ENCODE measurements around the gene NLRP7. TPM values are rescaled to one million over a fixed set of nuclear protein-coding genes. Genes with fewer than 3 reads are reported as not detected.
"Not testable (repeated sequence)": the region's sequence is repeated elsewhere in the genome, so short reads cannot be mapped to it uniquely, and the experiment has no call there.

NLRP7 gene
- total and polyA plus RNA-seq, 5 donors from 2014 or later, result not detected

DNA sequence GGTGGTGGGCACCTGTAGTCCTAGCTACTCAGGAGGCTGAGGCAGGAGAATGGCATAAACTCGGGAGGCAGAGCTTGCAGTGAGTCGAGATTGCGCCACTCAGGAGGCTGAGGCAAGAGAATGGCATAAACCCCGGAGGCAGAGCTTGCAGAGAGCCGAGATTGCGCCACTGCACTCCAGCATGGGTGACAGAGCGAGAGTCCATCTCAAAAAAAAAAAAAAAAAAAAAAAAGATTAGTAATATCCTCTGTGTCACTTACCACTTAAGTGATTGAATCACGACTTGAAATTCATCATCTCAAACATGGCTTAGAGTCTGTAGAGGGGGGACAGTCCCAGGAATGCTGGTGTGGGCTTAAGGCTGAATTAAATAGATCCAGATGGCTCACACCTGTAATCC is 46.2 kb downstream of the NLRP7 start:
- not testable (repeated sequence) for H3K4me1 ChIP-seq (ENCODE audit: control insufficient read depth, insufficient read depth, low read length, poor library complexity, severe bottlenecking); H3K36me3 ChIP-seq (ENCODE audit: control insufficient read depth, insufficient read depth, low read length); H3K27ac Mint-ChIP-seq; DNase-seq; H3K9me3 ChIP-seq (ENCODE audit: control insufficient read depth in 2 of 2, low read length in 2 of 2); H3K27ac ChIP-seq (ENCODE audit: insufficient read depth, low read length, poor library complexity, severe bottlenecking); H3K36me3 Mint-ChIP-seq; H3K9me3 Mint-ChIP-seq; H3K27me3 Mint-ChIP-seq; H3K4me1 Mint-ChIP-seq; H3K4me3 Mint-ChIP-seq; H3K27me3 ChIP-seq (ENCODE audit: control insufficient read depth, insufficient read depth, low read length); ATAC-seq (ENCODE audit: low read depth in 2 of 2); H3K4me3 ChIP-seq (ENCODE audit: low read depth, low read length)

DNA sequence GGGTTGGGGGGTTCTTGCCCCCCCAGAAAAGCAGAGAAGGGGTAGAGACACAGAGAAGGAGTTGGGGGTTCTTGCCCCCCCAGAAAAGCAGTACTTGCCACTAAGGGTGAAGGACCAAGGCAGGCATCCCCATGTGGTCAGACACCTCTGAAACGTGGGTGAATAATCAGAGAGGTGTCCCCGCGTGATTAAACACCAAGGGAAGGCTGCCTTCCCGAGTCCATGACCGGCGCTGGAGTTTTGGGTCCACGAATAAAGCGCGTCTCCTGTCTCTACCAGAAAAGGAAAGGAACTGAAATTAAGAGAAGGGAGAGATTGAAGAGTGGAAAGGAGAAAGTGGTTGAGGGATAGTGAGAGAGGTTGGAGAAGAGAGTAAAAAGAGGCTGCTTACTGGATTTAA is 47.7 kb downstream of the NLRP7 start:
- ATAC-seq (ENCODE audit: low read depth in 2 of 2); H3K27me3 ChIP-seq (ENCODE audit: control insufficient read depth, insufficient read depth, low read length); H3K27ac ChIP-seq (ENCODE audit: insufficient read depth, low read length, poor library complexity, severe bottlenecking); H3K36me3 ChIP-seq (ENCODE audit: control insufficient read depth, insufficient read depth, low read length); H3K27me3 Mint-ChIP-seq; H3K4me3 ChIP-seq (ENCODE audit: low read depth, low read length); DNase-seq; H3K4me3 Mint-ChIP-seq; H3K9me3 ChIP-seq (ENCODE audit: control insufficient read depth in 2 of 2, low read length in 2 of 2); H3K36me3 Mint-ChIP-seq; H3K9me3 Mint-ChIP-seq; H3K4me1 ChIP-seq (ENCODE audit: control insufficient read depth, insufficient read depth, low read length, poor library complexity, severe bottlenecking); H3K4me1 Mint-ChIP-seq: not testable (repeated sequence)
- H3K27ac Mint-ChIP-seq, result peak overlapping the region in 1 of 3 donors; percentile 16

DNA sequence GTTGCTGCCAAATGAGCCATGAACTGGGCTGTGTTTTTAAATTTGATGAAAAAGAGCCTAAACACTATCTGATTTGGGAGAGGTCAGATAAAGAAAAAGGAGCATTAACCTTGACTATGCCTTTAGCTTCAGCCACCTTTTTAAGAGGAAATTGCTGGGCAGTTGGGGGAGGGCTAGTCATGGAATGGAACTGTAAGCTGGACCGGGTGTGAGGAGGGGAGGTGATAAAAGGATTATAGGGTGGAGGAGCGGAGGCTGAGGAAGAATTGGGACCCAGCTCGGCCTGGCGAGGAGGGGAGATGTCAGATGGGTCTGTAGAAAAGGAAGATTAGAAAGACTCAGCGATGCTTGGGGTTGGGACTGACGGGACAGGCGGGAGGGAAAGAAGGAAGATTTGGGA is 48.6 kb downstream of the NLRP7 start:
- not testable (repeated sequence) for H3K36me3 ChIP-seq (ENCODE audit: control insufficient read depth, insufficient read depth, low read length); H3K4me3 Mint-ChIP-seq; H3K27me3 ChIP-seq (ENCODE audit: control insufficient read depth, insufficient read depth, low read length); H3K9me3 ChIP-seq (ENCODE audit: control insufficient read depth in 2 of 2, low read length in 2 of 2); H3K4me3 ChIP-seq (ENCODE audit: low read depth, low read length); H3K4me1 Mint-ChIP-seq; H3K4me1 ChIP-seq (ENCODE audit: control insufficient read depth, insufficient read depth, low read length, poor library complexity, severe bottlenecking); DNase-seq; H3K9me3 Mint-ChIP-seq; H3K36me3 Mint-ChIP-seq; H3K27me3 Mint-ChIP-seq; ATAC-seq (ENCODE audit: low read depth in 2 of 2); H3K27ac ChIP-seq (ENCODE audit: insufficient read depth, low read length, poor library complexity, severe bottlenecking)
- peak overlapping the region in 1 of 3 donors; percentile 65 for H3K27ac Mint-ChIP-seq

DNA sequence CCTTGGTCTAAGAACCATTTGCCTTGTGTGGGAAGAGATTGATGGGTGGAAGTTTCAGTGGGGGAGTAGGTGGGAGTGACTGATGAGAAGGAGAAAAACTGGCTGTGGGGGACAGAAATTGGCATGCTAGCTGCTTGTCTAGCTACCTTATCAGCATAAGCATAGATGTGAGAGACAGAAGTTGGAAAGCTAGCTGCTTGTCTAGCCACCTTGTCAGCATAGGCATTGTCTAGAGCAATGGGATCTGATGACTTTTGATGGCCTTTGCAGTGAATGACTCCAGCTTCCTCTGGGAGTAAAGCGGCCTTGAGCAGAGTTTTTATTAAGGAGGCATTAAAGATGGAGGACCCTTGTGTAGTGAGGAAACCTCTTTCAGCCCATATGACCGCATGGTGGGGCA is 51.3 kb downstream of the NLRP7 start:
- Histone ChIP-seq H3K36me3 (ENCODE audit: control insufficient read depth, insufficient read depth, low read length) (no peaks in the 10 kb centered on the region), H3K4me1 (ENCODE audit: control insufficient read depth, insufficient read depth, low read length, poor library complexity, severe bottlenecking) (no peaks in the 10 kb centered on the region), H3K4me3 (ENCODE audit: low read depth, low read length) (no peak overlapping the region), H3K27me3 (ENCODE audit: control insufficient read depth, insufficient read depth, low read length) (no peaks in the 10 kb centered on the region), H3K27ac (ENCODE audit: insufficient read depth, low read length, poor library complexity, severe bottlenecking) (no peak overlapping the region), H3K9me3 (ENCODE audit: control insufficient read depth in 2 of 2, low read length in 2 of 2) (no peaks in the 10 kb centered on the region)
- peaks cover 5% of the 10 kb centered on the region for H3K27me3 Mint-ChIP-seq
- no peaks in the 10 kb centered on the region for H3K4me1 Mint-ChIP-seq
- ATAC-seq (ENCODE audit: low read depth in 2 of 2) (no peak), DNase-seq (no peak)
- no peaks in the 10 kb centered on the region for H3K9me3 Mint-ChIP-seq
- H3K4me3 Mint-ChIP-seq, result no peak overlapping the region
- H3K27ac Mint-ChIP-seq, result no peak overlapping the region
- no peaks in the 10 kb centered on the region for H3K36me3 Mint-ChIP-seq

DNA sequence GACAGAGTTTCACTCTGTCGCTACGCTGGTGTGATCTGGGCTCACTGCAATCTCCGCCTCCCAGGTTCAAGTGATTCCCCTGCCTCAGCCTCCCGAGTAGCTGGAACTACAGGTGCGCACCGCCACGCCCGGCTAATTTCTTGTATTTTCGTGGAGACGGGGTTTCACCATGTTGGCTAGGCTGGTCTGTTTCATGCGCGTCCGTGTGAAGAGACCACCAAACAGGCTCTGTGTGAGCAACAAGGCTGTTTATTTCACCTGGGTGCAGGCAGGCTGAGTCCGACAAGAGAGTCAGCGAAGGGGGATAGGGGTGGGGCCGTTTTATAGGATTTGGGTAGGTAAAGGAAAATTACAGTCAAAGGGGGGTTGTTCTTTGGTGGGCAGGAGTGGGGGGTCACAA is 53.2 kb downstream of the NLRP7 start:
- H3K9me3 ChIP-seq (ENCODE audit: control insufficient read depth in 2 of 2, low read length in 2 of 2); H3K9me3 Mint-ChIP-seq; ATAC-seq (ENCODE audit: low read depth in 2 of 2); H3K36me3 Mint-ChIP-seq; H3K4me1 ChIP-seq (ENCODE audit: control insufficient read depth, insufficient read depth, low read length, poor library complexity, severe bottlenecking); H3K4me3 ChIP-seq (ENCODE audit: low read depth, low read length); H3K4me1 Mint-ChIP-seq; H3K27ac Mint-ChIP-seq; H3K4me3 Mint-ChIP-seq; H3K27me3 ChIP-seq (ENCODE audit: control insufficient read depth, insufficient read depth, low read length); DNase-seq; H3K36me3 ChIP-seq (ENCODE audit: control insufficient read depth, insufficient read depth, low read length); H3K27me3 Mint-ChIP-seq; H3K27ac ChIP-seq (ENCODE audit: insufficient read depth, low read length, poor library complexity, severe bottlenecking): not testable (repeated sequence)

DNA sequence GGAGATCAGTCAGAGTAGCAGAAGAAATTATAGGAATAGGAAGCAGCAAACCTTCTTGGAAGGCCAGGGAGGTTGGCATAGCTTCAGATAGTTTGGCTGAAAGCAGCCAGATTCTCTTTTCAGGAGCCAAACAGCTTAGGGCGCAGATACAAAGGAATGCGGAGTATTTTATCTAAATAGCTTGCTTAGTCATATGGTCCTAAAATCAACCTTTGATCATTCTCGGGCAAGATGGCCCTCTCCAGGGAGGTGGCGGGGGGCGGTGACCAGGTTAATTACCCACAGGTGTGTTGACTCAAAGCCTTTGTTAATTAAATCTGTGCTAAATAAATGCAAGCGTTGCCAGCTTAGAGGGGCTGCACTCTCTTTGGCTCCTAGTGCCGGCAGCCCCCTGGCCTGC is 53.9 kb downstream of the NLRP7 start:
- H3K36me3 Mint-ChIP-seq, result no peaks in the 10 kb centered on the region
- ATAC-seq (ENCODE audit: low read depth in 2 of 2), result no peak
- no peaks in the 10 kb centered on the region for H3K4me1 Mint-ChIP-seq
- no peak overlapping the region for H3K27ac ChIP-seq (ENCODE audit: insufficient read depth, low read length, poor library complexity, severe bottlenecking)
- no peak overlapping the region for H3K4me3 Mint-ChIP-seq
- no peaks in the 10 kb centered on the region for H3K27me3 ChIP-seq (ENCODE audit: control insufficient read depth, insufficient read depth, low read length)
- H3K36me3 ChIP-seq (ENCODE audit: control insufficient read depth, insufficient read depth, low read length), result no peaks in the 10 kb centered on the region
- DNase-seq, result no peak
- H3K4me1 ChIP-seq (ENCODE audit: control insufficient read depth, insufficient read depth, low read length, poor library complexity, severe bottlenecking), result no peaks in the 10 kb centered on the region
- peaks cover 4% of the 10 kb centered on the region for H3K27me3 Mint-ChIP-seq
- no peak overlapping the region for H3K27ac Mint-ChIP-seq
- no peak overlapping the region for H3K4me3 ChIP-seq (ENCODE audit: low read depth, low read length)
- peaks cover 0 to 2% (median 0%) of the 10 kb centered on the region in 7 donors for H3K9me3 Mint-ChIP-seq
- no peaks in the 10 kb centered on the region for H3K9me3 ChIP-seq (ENCODE audit: control insufficient read depth in 2 of 2, low read length in 2 of 2)

DNA sequence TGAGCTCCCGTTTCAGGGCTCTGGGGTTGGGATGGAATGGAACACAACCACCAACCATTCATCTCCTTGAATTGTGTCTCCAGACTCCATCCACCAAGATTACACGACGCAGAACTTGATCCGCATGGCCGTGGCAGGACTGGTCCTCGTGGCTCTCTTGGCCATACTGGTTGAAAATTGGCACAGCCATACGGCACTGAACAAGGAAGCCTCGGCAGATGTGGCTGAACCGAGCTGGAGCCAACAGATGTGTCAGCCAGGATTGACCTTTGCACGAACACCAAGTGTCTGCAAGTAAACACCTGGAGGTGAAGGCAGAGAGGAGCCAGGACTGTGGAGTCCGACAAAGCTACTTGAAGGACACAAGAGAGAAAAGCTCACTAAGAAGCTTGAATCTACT is 57.8 kb downstream of the NLRP7 start:
- no peak overlapping the region for H3K27ac Mint-ChIP-seq
- DNase-seq, result no peak
- H3K4me3 Mint-ChIP-seq, result no peak overlapping the region

DNA sequence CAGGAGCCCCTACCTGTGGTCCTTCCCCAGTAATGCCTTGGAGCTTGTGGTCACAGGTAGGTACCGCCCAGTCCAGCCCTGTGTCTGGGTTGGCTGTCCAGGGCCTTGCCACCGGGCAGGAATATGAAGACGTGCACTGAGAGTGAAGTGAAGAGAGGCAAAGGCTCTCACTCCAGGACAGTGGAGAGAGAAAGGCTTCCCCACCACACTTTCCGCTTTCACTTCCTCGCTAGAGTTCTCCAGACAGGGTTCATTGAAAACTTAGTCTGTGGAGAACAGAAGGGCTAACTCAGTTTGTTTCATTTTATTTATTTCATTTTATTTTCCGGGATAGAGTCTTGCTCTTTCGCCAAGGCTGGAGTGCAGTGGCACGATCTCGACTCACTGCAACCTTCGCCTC is 59.1 kb downstream of the NLRP7 start:
- no peak overlapping the region for H3K27ac Mint-ChIP-seq
- Histone ChIP-seq H3K27me3 (ENCODE audit: control insufficient read depth, insufficient read depth, low read length) (no peaks in the 10 kb centered on the region), H3K36me3 (ENCODE audit: control insufficient read depth, insufficient read depth, low read length) (no peaks in the 10 kb centered on the region), H3K27ac (ENCODE audit: insufficient read depth, low read length, poor library complexity, severe bottlenecking) (no peak overlapping the region), H3K4me1 (ENCODE audit: control insufficient read depth, insufficient read depth, low read length, poor library complexity, severe bottlenecking) (no peaks in the 10 kb centered on the region), H3K4me3 (ENCODE audit: low read depth, low read length) (no peak overlapping the region), H3K9me3 (ENCODE audit: control insufficient read depth in 2 of 2, low read length in 2 of 2) (no peaks in the 10 kb centered on the region)
- ATAC-seq (ENCODE audit: low read depth in 2 of 2), result no peak
- H3K9me3 Mint-ChIP-seq, result peaks cover 0 to 2% (median 0%) of the 10 kb centered on the region in 7 donors
- H3K27me3 Mint-ChIP-seq, result peaks cover 4% of the 10 kb centered on the region
- H3K4me3 Mint-ChIP-seq, result no peak overlapping the region
- DNase-seq, result no peak
- H3K4me1 Mint-ChIP-seq, result no peaks in the 10 kb centered on the region
- no peaks in the 10 kb centered on the region for H3K36me3 Mint-ChIP-seq

More for the DNA sequence above, 57.8 kb downstream of the NLRP7 start:
- Histone ChIP-seq H3K36me3 (ENCODE audit: control insufficient read depth, insufficient read depth, low read length) (no peaks in the 10 kb centered on the region), H3K4me1 (ENCODE audit: control insufficient read depth, insufficient read depth, low read length, poor library complexity, severe bottlenecking) (no peaks in the 10 kb centered on the region), H3K27me3 (ENCODE audit: control insufficient read depth, insufficient read depth, low read length) (no peaks in the 10 kb centered on the region), H3K4me3 (ENCODE audit: low read depth, low read length) (no peak overlapping the region), H3K27ac (ENCODE audit: insufficient read depth, low read length, poor library complexity, severe bottlenecking) (no peak overlapping the region), H3K9me3 (ENCODE audit: control insufficient read depth in 2 of 2, low read length in 2 of 2) (no peaks in the 10 kb centered on the region)
- peaks cover 0 to 2% (median 0%) of the 10 kb centered on the region in 7 donors for H3K9me3 Mint-ChIP-seq
- H3K27me3 Mint-ChIP-seq, result peaks cover 4% of the 10 kb centered on the region
- ATAC-seq (ENCODE audit: low read depth in 2 of 2), result no peak
- H3K36me3 Mint-ChIP-seq, result no peaks in the 10 kb centered on the region
- H3K4me1 Mint-ChIP-seq, result no peaks in the 10 kb centered on the region
